PC-3 (cell line): ENCODE results near the gene PAFAH1B2.

Experiments used
- CTCF ChIP-seq: fragments of 300-600 bp; sonication (generic); conservative IDR thresholded peaks from 2 replicates; pipeline ENCODE4 v1.5.1; 2017; ENCODE audit warnings: antibody characterized with exemption, low read depth, mild to moderate bottlenecking, low read length
- EZH2 ChIP-seq: fragments of 300-600 bp; sonication (generic); IDR thresholded peaks from one replicate; pipeline ENCODE4 v1.6.1; 2017; ENCODE audit warnings: antibody characterized with exemption, mild to moderate bottlenecking, low read length; ENCODE audit not compliant: unreplicated experiment
- EZH2phosphoT487 ChIP-seq: fragments of 300-600 bp; sonication (generic); IDR thresholded peaks from 2 replicates; pipeline ENCODE4 v1.6.1; 2018; ENCODE audit warnings: mild to moderate bottlenecking, antibody characterized with exemption, low read length, borderline replicate concordance

GRCh38 chr11:117210620-117211019 lies 66.5 kb downstream of the PAFAH1B2 start:
- TF ChIP-seq CTCF = no peak
- no peak for TF ChIP-seq EZH2
- TF ChIP-seq EZH2phosphoT487 = no peak
